OCI-LY7 (cell line): Measurements from ENCODE around the gene GAS6. TPM values are rescaled to one million over a fixed set of nuclear protein-coding genes. Genes with fewer than 3 reads are reported as not detected.

Experiments used
- BruUV-seq: library from RNA; stranded (reverse); fragments of 400-500 nt; replicated peaks from 2 replicates; lab custom pipeline; 2021; lab: Mats Ljungman, UMichigan
- CTCF ChIA-PET: fragments of 300-600 bp; sonication (Branson Sonifier 250); formaldehyde crosslinking; loops from one replicate; lab custom pipeline; 2022; ENCODE audit warnings: antibody characterized with exemption; ENCODE audit not compliant: unreplicated experiment; lab: Charles Lee
- POLR2A ChIA-PET: fragments of 300-600 bp; sonication (Branson Sonifier 250); formaldehyde crosslinking; loops from one replicate; lab custom pipeline; 2022; ENCODE audit warnings: antibody characterized with exemption; lab: Charles Lee
- DNase-seq: peaks from one replicate; pipeline ENCODE4 v3.0.0-alpha.2; 2015; ENCODE audit warnings: low spot score
- H2AFZ ChIP-seq: fragments of 200-600 bp; sonication (generic), shearing (Covaris generic); 2 replicates; pipeline ENCODE4 v1.6.1; 2014; ENCODE audit warnings: mild to moderate bottlenecking, antibody characterized with exemption, low read length, moderate library complexity
- H3K27ac ChIP-seq: fragments of 200-600 bp; sonication (generic); 2 replicates; pipeline ENCODE4 v1.5.1; 2014; ENCODE audit warnings: mixed run types, low read depth, mild to moderate bottlenecking, moderate library complexity, low read length, inconsistent platforms; ENCODE audit not compliant: poor library complexity, severe bottlenecking
- H3K36me3 ChIP-seq: fragments of 200-600 bp; sonication (generic); 2 replicates; pipeline ENCODE4 v1.6.1; 2014; ENCODE audit warnings: mild to moderate bottlenecking, antibody characterized with exemption, low read length, moderate library complexity, mixed read lengths; ENCODE audit not compliant: insufficient read depth
- H3K4me1 ChIP-seq: fragments of 200-600 bp; sonication (generic); 2 replicates; pipeline ENCODE4 v1.5.1; 2014; ENCODE audit warnings: mild to moderate bottlenecking, low read length; ENCODE audit not compliant: insufficient read depth, poor library complexity, severe bottlenecking
- H3K4me2 ChIP-seq: fragments of 200-600 bp; sonication (generic); 2 replicates; pipeline ENCODE4 v1.6.1; 2014; ENCODE audit warnings: mild to moderate bottlenecking, low read length
- H3K4me3 ChIP-seq: fragments of 200-600 bp; sonication (generic); 2 replicates; pipeline ENCODE4 v1.5.1; 2014; ENCODE audit warnings: mild to moderate bottlenecking, low read depth, low read length; ENCODE audit not compliant: poor library complexity, severe bottlenecking
- H3K79me2 ChIP-seq: fragments of 200-600 bp; sonication (generic); 2 replicates; pipeline ENCODE4 v1.6.1; 2016; ENCODE audit warnings: low read depth, mild to moderate bottlenecking, low read length, moderate library complexity, mixed read lengths; ENCODE audit not compliant: insufficient read depth
- H3K9me2 ChIP-seq: fragments of 200-600 bp; sonication (generic); 2 replicates; pipeline ENCODE4 v1.6.1; 2016; ENCODE audit warnings: mild to moderate bottlenecking, low read length, mixed read lengths; ENCODE audit not compliant: insufficient read depth
- H3K9me3 ChIP-seq: fragments of 200-600 bp; sonication (generic); 2 replicates; pipeline ENCODE4 v1.6.1; 2014; ENCODE audit warnings: mild to moderate bottlenecking, mixed run types, low read length, mixed read lengths
- H4K20me1 ChIP-seq: fragments of 200-600 bp; sonication (generic); 2 replicates; pipeline ENCODE4 v1.6.1; 2014; ENCODE audit warnings: mild to moderate bottlenecking, antibody characterized with exemption, low read length, moderate library complexity, mixed read lengths; ENCODE audit not compliant: insufficient read depth
- EZH2phosphoT487 ChIP-seq: fragments of 200-600 bp; sonication (generic); IDR thresholded peaks from 2 replicates; pipeline ENCODE4 v1.6.1; 2018; ENCODE audit warnings: low read depth, borderline replicate concordance, mild to moderate bottlenecking, mixed run types, antibody characterized with exemption, low read length, moderate library complexity, mixed read lengths
- intact Hi-C: fragments of 100-400 bp; cut with micrococcal nuclease; formaldehyde crosslinking; loops from one replicate; pipeline ENCODE4 v1.10.0; 2022; ENCODE audit not compliant: unreplicated experiment
- total RNA-seq, 2 experiments: library from RNA; depleted of rRNA in 1 of 2; stranded (reverse); fragments of >200 nt in 1 of 2; shearing (Covaris generic) in 1 of 2; gene quantifications; 2 replicates each; pipeline ENCODE4 v1.2.3, GENCODE V29; 2014 to 2022
- TF ChIP-seq, protein P1 (sequence below): fragments of 200-600 bp; sonication (generic); conservative IDR thresholded peaks from 2 replicates; pipeline ENCODE4 v1.5.1; 2014; ENCODE audit warnings: mild to moderate bottlenecking, antibody characterized with exemption, low read length, moderate library complexity, mixed read lengths

Gene GAS6
- total RNA-seq, 2 experiments from 2014 or later: not detected

DNA sequence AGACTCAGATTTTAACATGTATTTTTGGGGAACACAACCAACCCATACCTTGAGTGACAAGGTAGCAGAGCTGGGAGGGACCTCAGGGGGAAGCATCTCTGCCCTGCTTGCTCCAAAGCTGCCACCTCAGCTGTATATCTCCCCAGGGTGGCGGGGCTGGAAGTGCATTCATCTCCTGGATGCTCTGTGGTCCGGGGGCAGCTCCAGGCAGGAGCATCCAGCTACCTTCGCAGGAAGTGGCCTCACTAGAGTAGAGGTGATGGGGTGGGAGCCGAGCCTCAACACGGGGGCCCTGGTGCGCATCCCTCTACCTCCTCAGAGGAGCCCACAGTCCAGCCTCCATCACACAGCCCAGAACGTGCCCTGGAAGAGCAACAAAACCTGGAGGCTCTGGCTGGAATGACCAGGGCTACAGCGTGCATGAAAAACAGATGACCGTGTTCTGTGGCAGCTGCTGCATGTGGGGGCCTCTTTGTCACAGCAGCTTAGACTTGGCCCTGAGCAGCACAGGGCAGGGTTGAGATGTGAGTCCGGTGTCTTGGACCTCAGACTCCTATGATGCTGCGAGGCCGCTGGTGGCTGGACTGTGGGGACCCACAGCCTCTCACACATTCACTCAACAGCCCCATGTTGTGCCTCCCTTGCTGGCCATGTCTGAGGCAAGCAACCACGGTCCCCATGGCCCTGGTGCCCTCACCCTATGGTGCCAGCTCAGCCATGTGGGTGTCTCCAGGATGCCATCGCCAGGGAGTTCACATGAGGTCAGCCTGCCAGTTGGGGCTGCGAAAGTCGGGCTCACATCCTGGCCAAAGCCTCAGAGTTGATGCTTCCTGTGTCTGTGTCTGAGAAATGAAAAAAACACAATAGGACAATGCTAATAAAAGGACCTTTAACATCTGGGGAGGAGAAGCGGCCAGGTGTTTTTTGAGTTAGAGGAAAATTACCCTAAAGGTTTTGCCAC is 17.1 kb upstream of the GAS6 start:
- POLR2A ChIA-PET: no interaction called here
- H3K4me1 ChIP-seq: peaks cover 2% of the 10 kb centered on the region
- intact Hi-C loops: no loop called here
- H3K27ac ChIP-seq: no peak overlapping the region
- no peak for TF ChIP-seq EZH2phosphoT487
- TF ChIP-seq, protein P1, sequence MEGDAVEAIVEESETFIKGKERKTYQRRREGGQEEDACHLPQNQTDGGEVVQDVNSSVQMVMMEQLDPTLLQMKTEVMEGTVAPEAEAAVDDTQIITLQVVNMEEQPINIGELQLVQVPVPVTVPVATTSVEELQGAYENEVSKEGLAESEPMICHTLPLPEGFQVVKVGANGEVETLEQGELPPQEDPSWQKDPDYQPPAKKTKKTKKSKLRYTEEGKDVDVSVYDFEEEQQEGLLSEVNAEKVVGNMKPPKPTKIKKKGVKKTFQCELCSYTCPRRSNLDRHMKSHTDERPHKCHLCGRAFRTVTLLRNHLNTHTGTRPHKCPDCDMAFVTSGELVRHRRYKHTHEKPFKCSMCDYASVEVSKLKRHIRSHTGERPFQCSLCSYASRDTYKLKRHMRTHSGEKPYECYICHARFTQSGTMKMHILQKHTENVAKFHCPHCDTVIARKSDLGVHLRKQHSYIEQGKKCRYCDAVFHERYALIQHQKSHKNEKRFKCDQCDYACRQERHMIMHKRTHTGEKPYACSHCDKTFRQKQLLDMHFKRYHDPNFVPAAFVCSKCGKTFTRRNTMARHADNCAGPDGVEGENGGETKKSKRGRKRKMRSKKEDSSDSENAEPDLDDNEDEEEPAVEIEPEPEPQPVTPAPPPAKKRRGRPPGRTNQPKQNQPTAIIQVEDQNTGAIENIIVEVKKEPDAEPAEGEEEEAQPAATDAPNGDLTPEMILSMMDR: no peak
- H3K79me2 ChIP-seq: no peaks in the 10 kb centered on the region
- H3K9me2 ChIP-seq: no peaks in the 10 kb centered on the region
- CTCF ChIA-PET: no interaction called here
- no TSS peak for BruUV-seq
- H4K20me1 ChIP-seq: no peaks in the 10 kb centered on the region
- H3K9me3 ChIP-seq: no peaks in the 10 kb centered on the region
- H3K4me3 ChIP-seq: no peak overlapping the region
- 0 out of 2 replicates have a peak overlapping the region, but pooled peaks have one; percentile 12 for H3K4me2 ChIP-seq
- no peaks in the 10 kb centered on the region for H3K36me3 ChIP-seq
- no peak overlapping the region for H2AFZ ChIP-seq
- DNase-seq: no peak

DNA sequence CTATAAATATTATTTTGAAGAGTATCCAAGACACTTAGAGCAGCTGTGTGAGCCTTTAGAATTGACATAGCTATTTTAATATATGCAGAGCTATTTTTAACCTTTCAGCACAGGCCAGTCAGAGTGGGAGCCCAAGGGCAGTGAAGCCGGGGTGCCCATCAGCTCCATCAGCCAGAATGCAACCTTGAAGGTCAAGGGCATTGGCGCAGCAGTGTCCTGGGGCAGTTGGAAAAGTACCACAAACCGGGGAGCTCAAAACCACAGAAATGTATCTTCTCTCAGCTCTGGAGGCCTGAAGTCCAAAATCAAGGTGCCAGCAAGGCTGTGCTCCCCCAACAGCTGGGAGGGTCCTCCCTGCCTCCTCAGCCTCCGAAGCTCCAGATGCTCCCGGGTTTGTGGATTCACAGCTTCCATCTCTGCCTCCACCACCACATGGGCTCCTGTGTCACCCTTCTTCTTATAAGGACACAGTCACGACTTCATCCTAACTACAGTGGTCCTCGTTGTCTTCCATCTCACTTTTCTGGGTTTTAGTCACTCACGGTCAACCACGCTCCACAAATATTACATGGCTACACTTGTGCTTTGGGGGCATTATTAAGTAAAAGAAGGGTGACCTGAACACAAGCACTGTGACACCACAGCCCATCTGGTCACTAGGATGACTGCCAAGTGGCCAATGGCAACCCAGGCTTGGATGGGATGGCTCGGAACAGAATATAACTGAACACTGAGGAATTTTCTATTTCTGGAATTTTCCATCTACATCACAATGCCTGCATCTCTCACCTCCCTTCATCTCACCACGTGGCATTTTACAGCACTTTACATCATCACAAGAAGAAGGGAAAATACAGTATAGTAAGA is 15.9 kb upstream of the GAS6 start:
- no peaks in the 10 kb centered on the region for H3K9me3 ChIP-seq
- POLR2A ChIA-PET: no interaction called here
- intact Hi-C loops: no loop called here

More for the DNA sequence above, 15.9 kb upstream of the GAS6 start:
- H3K27ac ChIP-seq: no peak overlapping the region
- no peaks in the 10 kb centered on the region for H3K9me2 ChIP-seq
- no peaks in the 10 kb centered on the region for H4K20me1 ChIP-seq
- CTCF ChIA-PET: no interaction called here
- TF ChIP-seq EZH2phosphoT487: no peak
- TF ChIP-seq, protein P1: no peak
- no peaks in the 10 kb centered on the region for H3K79me2 ChIP-seq
- no peak overlapping the region for H2AFZ ChIP-seq
- peaks cover 2% of the 10 kb centered on the region for H3K4me1 ChIP-seq
- BruUV-seq: no TSS peak
- DNase-seq: no peak
- no peak overlapping the region for H3K4me3 ChIP-seq
- no peaks in the 10 kb centered on the region for H3K36me3 ChIP-seq
- no peak overlapping the region for H3K4me2 ChIP-seq
